ENCODE results near the gene MXD3.
A peak's percentile ranks its signal among the peaks of the same experiment; 100 is the strongest.
"Not testable (repeated sequence)": the region's sequence is repeated elsewhere in the genome, so short reads cannot be mapped to it uniquely, and the experiment has no call there.

The MXD3 gene, protein sequence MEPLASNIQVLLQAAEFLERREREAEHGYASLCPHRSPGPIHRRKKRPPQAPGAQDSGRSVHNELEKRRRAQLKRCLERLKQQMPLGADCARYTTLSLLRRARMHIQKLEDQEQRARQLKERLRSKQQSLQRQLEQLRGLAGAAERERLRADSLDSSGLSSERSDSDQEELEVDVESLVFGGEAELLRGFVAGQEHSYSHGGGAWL

DNA sequence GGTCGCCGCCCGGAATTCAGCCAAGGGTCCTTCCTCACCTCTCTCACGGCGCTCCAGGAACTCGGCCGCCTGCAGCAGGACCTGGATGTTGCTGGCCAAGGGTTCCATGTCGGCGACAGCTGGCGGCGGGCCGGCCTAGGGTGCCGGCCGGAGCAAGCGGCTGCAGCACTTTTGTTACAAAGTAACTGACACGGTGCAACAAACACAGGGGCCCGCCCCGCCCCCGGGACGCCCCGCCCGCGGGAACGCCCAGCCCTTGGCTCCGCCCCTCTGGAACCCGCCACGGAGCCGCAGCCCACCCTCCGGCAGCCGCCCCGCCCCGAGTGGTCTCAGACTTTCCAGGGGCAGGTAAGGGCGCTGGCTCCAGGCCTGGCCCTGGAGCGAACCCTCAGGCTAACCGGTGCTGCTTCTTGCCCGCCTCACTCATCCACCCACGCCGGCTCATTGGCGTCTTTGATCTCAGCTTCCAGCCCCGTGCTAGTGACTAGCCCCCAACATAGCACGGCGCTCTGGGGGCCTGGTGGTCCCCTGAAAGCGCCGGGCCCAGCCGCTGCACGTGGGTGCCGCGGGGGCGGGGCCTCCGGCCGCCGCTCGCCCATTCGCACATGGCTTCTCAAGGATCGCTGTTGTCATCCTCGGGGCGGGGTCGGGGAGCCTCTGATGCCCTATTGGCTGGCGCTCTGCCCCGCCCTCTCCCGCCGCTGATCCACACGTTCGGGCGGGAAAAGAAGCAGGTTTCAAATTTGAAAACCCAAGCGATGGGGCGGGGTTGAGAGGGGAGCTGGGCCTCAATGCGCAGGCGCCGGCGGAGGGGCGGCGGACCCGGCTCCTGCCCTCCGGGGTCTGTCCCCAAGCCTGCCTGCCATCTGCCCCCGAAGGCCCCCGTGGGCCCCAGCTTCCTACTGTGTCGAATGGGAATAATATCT lies at the start of gene MXD3:
Gene MXD3, minus strand, starts transcription at position 176 of the 926 bp plus-strand sequence. Its CDS starts 68 bp downstream, at position 108.
- no peak for TF ChIP-seq Cebpa-rat (IDR thresholded peaks at IDR 0.05)
- peaks cover 76% of the 10 kb centered on the region for H4K20me1 ChIP-seq
- peak within 1 kb of the TSS; percentile 97 for H3K27ac ChIP-seq
- no peaks in the 10 kb centered on the region for H3K9me3 ChIP-seq
- H3K4me3 ChIP-seq: peak within 1 kb of the TSS; percentile 92
- no peaks in the 10 kb centered on the region for H3K27me3 ChIP-seq
- peaks cover 37% of the 10 kb centered on the region for H3K36me3 ChIP-seq
- H3K9ac ChIP-seq: peak within 1 kb of the TSS; percentile 98
- H3K4me1 ChIP-seq: peaks cover 62% of the 10 kb centered on the region
- H3K4me2 ChIP-seq: peak within 1 kb of the TSS; percentile 100

DNA sequence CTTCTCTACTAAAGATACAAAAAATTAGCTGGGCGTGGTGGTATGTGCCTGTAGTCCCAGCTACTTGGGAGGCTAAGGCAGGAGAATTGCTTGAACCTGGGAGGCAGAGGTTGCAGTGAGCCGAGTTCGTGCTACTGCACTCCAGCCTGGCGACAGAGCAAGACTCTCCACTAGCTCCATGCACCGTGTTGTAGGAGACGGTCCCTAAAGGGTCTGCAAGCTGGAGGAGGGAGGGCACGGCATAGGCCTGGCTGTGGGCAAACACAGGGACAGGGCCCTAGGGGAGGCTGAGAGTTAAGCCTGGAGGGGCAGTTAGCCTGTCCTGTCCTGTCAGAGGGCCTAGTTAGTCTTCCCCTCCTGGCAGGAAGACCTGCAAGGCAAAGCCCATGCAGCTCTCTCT lies 49.0 kb upstream of the MXD3 start:
- not testable (repeated sequence) for H4K20me1 ChIP-seq, H3K36me3 ChIP-seq, H3K9me3 ChIP-seq, H3K27me3 ChIP-seq, H3K27ac ChIP-seq, H3K4me3 ChIP-seq, H3K9ac ChIP-seq
- H3K4me2 ChIP-seq: 0 out of 2 replicates have a peak overlapping the region, but pooled peaks have one; percentile 96
- H3K4me1 ChIP-seq: peaks cover 83% of the 10 kb centered on the region

DNA sequence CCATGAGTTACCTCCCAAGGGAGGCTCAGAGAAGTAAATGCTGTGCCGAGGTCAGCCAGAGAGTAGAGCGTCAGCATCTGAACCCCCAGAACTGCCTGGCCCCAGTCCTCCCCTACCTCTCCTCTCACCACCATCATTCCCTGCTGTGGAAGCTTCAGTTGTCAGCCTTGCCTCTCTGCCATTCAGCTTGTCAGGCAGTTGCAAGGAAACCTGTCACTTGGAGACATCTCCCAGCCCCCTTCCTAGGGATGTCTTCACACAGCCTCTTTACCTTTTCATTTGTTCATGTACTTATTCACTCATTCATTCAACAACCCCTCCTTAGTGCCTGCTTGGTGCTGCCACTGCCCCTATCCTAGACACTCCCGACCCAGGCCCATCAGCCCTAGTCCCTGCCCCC lies 48.2 kb upstream of the MXD3 start:
- H3K9ac ChIP-seq: peak overlapping the region; percentile 82; the same call in 1 of the 2 replicates
- no peaks in the 10 kb centered on the region for H3K36me3 ChIP-seq
- H3K4me1 ChIP-seq: peaks cover 92% of the 10 kb centered on the region
- peak overlapping the region; percentile 99 for H3K4me2 ChIP-seq
- H3K4me3 ChIP-seq: no peak overlapping the region
- TF ChIP-seq Cebpa-rat (IDR thresholded peaks at IDR 0.05): no peak
- H3K27me3 ChIP-seq: no peaks in the 10 kb centered on the region
- peak overlapping the region; percentile 88 for H3K27ac ChIP-seq
- no peaks in the 10 kb centered on the region for H4K20me1 ChIP-seq
- no peaks in the 10 kb centered on the region for H3K9me3 ChIP-seq

DNA sequence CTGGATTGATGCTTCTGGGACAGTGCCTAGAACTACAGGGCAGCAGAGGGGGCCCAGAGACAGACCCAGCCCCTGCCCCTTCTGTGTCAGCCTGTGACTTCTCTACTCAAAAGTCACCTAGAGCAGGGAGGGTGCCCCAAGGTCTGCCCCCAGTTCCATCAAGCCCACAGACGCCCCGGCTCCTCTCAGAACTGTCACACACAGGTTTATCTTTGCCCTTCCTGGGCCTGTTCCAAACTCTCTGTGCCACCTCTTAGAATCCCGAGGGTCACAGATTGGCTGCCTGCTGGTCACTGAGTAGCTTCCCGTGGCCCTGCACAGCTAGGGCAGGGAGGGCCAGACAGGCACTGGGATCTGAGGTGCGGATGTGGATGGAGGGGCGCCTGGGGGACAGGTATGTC lies 47.8 kb upstream of the MXD3 start:
- no peak for TF ChIP-seq Cebpa-rat (IDR thresholded peaks at IDR 0.05)
- Histone ChIP-seq H3K36me3 (no peaks in the 10 kb centered on the region), H3K4me1 (peaks cover 91% of the 10 kb centered on the region), H3K4me3 (no peak overlapping the region; the same call in 1 of the 2 replicates), H3K9ac (peak overlapping the region; percentile 82), H3K9me3 (no peaks in the 10 kb centered on the region), H3K27me3 (no peaks in the 10 kb centered on the region), H4K20me1 (no peaks in the 10 kb centered on the region), H3K4me2 (peak overlapping the region; percentile 99), H3K27ac (peak overlapping the region; percentile 88)

DNA sequence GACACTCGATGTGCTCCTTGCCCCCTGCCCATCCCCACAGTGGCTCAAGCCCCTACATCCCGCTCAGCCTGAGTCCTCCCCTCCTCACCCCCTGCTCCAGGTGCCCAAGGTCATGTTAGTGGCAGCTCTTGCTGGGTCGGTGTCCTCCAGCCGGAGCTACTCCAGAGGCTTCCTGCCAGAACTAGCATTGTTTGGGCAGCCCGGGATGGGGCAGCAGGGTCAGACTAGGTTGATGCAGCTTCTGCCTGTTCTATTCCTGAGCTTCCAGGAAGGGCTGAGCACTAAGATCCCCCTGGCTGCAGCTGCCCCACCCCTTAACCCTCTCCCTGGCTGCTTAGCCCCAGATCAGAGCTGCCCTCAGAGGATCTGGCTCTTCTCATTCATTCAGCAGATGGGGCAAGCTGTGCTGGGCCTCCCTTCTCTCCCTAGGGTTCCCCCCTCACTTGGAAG lies 46.7 kb upstream of the MXD3 start:
- Histone ChIP-seq H3K27ac (peak overlapping the region; percentile 88), H3K27me3 (no peaks in the 10 kb centered on the region), H3K4me3 (peak overlapping the region; percentile 73), H3K9me3 (no peaks in the 10 kb centered on the region), H3K9ac (peak overlapping the region; percentile 82), H3K4me2 (peak overlapping the region; percentile 99), H4K20me1 (no peaks in the 10 kb centered on the region), H3K36me3 (no peaks in the 10 kb centered on the region), H3K4me1 (peaks cover 84% of the 10 kb centered on the region)
- no peak for TF ChIP-seq Cebpa-rat (IDR thresholded peaks at IDR 0.05)

DNA sequence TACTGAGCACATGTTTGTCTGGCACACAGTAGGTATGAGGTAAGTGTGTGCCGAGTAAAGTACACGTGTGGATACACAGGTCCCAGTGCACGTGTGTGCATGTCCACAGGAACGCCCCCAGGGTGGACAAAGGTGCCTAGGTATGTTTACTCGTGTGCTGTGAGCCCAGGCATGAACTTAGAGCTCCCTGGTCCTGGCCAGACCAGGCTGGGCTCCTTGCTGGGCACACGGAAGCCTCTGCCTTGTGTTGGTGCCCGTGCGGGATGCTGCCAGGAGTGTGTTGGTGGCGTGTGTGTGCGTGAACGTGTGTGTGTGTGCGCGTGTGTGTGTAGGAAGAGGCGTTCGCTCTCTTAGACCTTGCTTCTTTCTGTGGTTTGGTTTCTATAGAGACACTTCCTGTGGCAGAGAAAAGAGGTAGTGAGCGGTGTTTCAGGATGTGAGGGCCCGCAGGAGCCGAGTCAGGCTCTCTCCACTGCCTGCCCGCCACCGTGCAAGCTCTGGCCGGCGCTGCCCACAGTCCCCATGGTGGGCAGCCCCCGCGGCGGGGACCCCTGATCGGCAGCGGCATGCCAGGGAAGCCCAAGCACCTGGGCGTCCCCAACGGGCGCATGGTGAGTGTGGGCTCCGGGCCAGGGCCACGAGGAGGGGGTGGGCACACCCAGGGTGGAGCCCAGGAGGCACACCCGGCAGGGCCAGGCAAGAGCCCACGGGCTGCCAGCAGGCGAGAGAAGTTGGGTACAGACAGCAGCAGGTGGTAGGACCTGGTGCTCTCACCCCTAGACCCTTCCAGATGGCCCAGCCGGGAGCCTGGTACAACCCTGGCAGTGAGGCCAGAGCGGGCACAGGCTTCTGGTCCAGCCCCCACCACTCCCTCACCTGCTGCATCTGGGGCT lies 46.0 kb upstream of the MXD3 start, which contains the start of gene RGS14:
Gene RGS14, plus strand, starts transcription at position 466 of the 893 bp plus-strand sequence. Its CDS starts 101 bp downstream, at position 567.
- peaks cover 77% of the 10 kb centered on the region for H3K4me1 ChIP-seq
- no peaks in the 10 kb centered on the region for H3K36me3 ChIP-seq
- no peaks in the 10 kb centered on the region for H3K27me3 ChIP-seq
- H4K20me1 ChIP-seq: no peaks in the 10 kb centered on the region
- no peaks in the 10 kb centered on the region for H3K9me3 ChIP-seq
- H3K4me2 ChIP-seq: peak within 1 kb of the TSS; percentile 99
- peak within 1 kb of the TSS; percentile 88 for H3K27ac ChIP-seq
- peak within 1 kb of the TSS; percentile 82 for H3K9ac ChIP-seq
- peak within 1 kb of the TSS; percentile 73 for H3K4me3 ChIP-seq
- no peak for TF ChIP-seq Cebpa-rat (IDR thresholded peaks at IDR 0.05)

DNA sequence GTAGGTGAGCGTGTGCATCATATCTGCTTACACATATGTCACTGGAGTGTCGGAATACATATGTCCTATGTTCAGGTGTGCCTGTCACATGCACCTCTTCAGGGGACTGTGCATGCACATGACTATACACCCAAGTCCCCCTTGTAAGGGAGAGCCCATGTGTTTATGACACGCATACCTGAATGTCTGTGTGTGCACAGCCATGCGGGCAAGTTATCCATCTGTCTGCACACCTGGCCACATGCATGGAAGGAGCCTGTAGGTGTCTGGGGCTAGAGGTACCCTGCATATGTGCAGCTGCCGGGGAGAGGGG lies 45.4 kb upstream of the MXD3 start:
- H3K27me3 ChIP-seq: no peaks in the 10 kb centered on the region
- H4K20me1 ChIP-seq: no peaks in the 10 kb centered on the region
- peak overlapping the region; percentile 88 for H3K27ac ChIP-seq
- H3K9me3 ChIP-seq: no peaks in the 10 kb centered on the region
- peaks cover 76% of the 10 kb centered on the region for H3K4me1 ChIP-seq
- peak overlapping the region; percentile 99 for H3K4me2 ChIP-seq
- H3K36me3 ChIP-seq: no peaks in the 10 kb centered on the region
- peak overlapping the region; percentile 82 for H3K9ac ChIP-seq
- TF ChIP-seq Cebpa-rat (IDR thresholded peaks at IDR 0.05): no peak
- H3K4me3 ChIP-seq: peak overlapping the region; percentile 73

DNA sequence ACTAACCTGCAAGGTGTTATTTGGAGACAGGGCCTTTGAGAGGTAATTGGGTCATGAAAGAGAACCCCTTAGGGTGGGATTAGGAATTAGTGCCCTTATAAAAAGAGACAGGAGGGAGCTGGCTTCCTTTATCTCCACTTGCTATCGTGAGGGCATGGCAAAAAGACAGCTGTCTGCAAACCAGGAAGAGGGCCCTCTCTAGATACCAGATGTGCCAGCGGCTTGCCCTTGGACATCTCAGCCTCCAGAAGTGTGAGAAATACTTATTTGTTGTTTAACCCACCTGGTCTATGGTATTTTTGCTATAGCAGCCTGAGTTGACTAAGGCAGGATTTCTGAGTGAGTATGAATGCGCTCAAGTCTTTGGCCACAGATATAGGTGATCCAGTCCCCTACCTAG lies 45.0 kb upstream of the MXD3 start:
- Histone ChIP-seq H3K27ac (peak overlapping the region; percentile 88), H3K4me1 (peaks cover 75% of the 10 kb centered on the region), H3K4me2 (peak overlapping the region; percentile 99), H3K36me3 (no peaks in the 10 kb centered on the region), H4K20me1 (no peaks in the 10 kb centered on the region), H3K4me3 (peak overlapping the region; percentile 73; the same call in 1 of the 2 replicates), H3K9ac (0 out of 2 replicates have a peak overlapping the region, but pooled peaks have one; percentile 7), H3K27me3 (no peaks in the 10 kb centered on the region), H3K9me3 (no peaks in the 10 kb centered on the region)
- no peak for TF ChIP-seq Cebpa-rat (IDR thresholded peaks at IDR 0.05)

DNA sequence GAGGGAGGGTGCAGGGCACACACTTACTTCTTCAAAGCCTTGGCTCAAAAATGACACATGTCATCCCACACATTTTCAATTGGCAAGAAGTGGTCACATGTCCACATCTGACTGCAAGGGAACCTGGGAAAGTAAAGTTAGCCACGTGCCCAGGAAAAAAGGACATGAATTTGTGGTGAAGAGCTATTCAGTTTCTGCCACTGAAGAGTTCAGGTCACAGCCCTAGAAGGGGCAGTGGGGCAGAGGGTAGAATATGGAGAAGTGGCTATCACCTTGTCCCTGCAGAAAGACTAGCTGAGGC lies 44.1 kb upstream of the MXD3 start:
- H3K36me3 ChIP-seq: no peaks in the 10 kb centered on the region
- H3K4me1 ChIP-seq: peaks cover 66% of the 10 kb centered on the region
- H3K9ac ChIP-seq: no peak overlapping the region
- H3K27me3 ChIP-seq: no peaks in the 10 kb centered on the region
- H3K27ac ChIP-seq: peak overlapping the region; percentile 88; the same call in 1 of the 2 replicates
- no peaks in the 10 kb centered on the region for H3K9me3 ChIP-seq
- H4K20me1 ChIP-seq: peaks cover 4% of the 10 kb centered on the region; the same call in 1 of the 2 replicates
- peak overlapping the region; percentile 99 for H3K4me2 ChIP-seq
- H3K4me3 ChIP-seq: no peak overlapping the region
- TF ChIP-seq Cebpa-rat (IDR thresholded peaks at IDR 0.05): no peak
